Activated CD4-positive, alpha-beta T cell treated with anti-CD3 and anti-CD28 coated beads, Interleukin-2, amount 10 ng/mL, durations not matched to agents 24 days and 14 days (primary cell): ENCODE measurements around the gene EPHX1. TPM values are rescaled to one million over a fixed set of nuclear protein-coding genes. Genes with fewer than 3 reads are reported as not detected.
"Not testable (repeated sequence)": the region's sequence is repeated elsewhere in the genome, so short reads cannot be mapped to it uniquely, and the experiment has no call there.

Experiments used
- DNase-seq: peaks from one replicate; pipeline ENCODE4 v3.0.0; 2022
- H3K27ac Mint-ChIP-seq: one replicate; pipeline ENCODE4 v1.8.0; 2022; ENCODE audit warnings: mild to moderate bottlenecking, mixed read lengths
- H3K27me3 Mint-ChIP-seq: one replicate; pipeline ENCODE4 v1.8.0; 2022; ENCODE audit warnings: mixed read lengths
- H3K36me3 Mint-ChIP-seq: one replicate; pipeline ENCODE4 v1.8.0; 2022; ENCODE audit warnings: low read depth, mild to moderate bottlenecking, mixed read lengths
- H3K4me1 Mint-ChIP-seq: one replicate; pipeline ENCODE4 v1.8.0; 2021; ENCODE audit warnings: mixed read lengths
- H3K4me3 Mint-ChIP-seq: one replicate; pipeline ENCODE4 v1.8.0; 2022; ENCODE audit warnings: mild to moderate bottlenecking, moderate library complexity, mixed read lengths
- H3K9me3 Mint-ChIP-seq: one replicate; pipeline ENCODE4 v1.8.0; 2021; ENCODE audit warnings: mixed read lengths
- intact Hi-C: fragments of 100-400 bp; cut with micrococcal nuclease; formaldehyde crosslinking; loops from one replicate; pipeline ENCODE4 v1.15.1; 2023
- total RNA-seq: library from RNA; stranded (reverse); gene quantifications from 2 replicates; pipeline ENCODE4 v1.2.3, GENCODE V29; 2022

EPHX1 gene
- total RNA-seq, 1 donor from 2014 or later = 1.8 TPM

GRCh38 chr1:225771661-225772322, 38.1 kb upstream of the EPHX1 start:
- no peak overlapping the region for H3K27ac Mint-ChIP-seq
- H3K4me3 Mint-ChIP-seq = no peak overlapping the region
- no peaks in the 10 kb centered on the region for H3K36me3 Mint-ChIP-seq
- intact Hi-C loops = no loop called here
- H3K4me1 Mint-ChIP-seq = peaks cover 2% of the 10 kb centered on the region
- no peaks in the 10 kb centered on the region for H3K9me3 Mint-ChIP-seq
- H3K27me3 Mint-ChIP-seq = no peaks in the 10 kb centered on the region
- DNase-seq = no peak

- Mint-ChIP-seq H3K4me3 (no peak overlapping the region), H3K27me3 (no peaks in the 10 kb centered on the region), H3K27ac (no peak overlapping the region), H3K36me3 (no peaks in the 10 kb centered on the region), H3K4me1 (peaks cover 2% of the 10 kb centered on the region), H3K9me3 (no peaks in the 10 kb centered on the region)
- peak; percentile 69 for DNase-seq
- intact Hi-C loops = no loop called here
These were observed 37.6 kb upstream of the EPHX1 start for GRCh38 chr1:225772323-225772768.

GRCh38 chr1:225772848-225773247, 37.1 kb upstream of the EPHX1 start:
- H3K9me3 Mint-ChIP-seq = no peaks in the 10 kb centered on the region
- H3K36me3 Mint-ChIP-seq = no peaks in the 10 kb centered on the region
- intact Hi-C loops = no loop called here
- peaks cover 2% of the 10 kb centered on the region for H3K4me1 Mint-ChIP-seq
- no peaks in the 10 kb centered on the region for H3K27me3 Mint-ChIP-seq
- H3K27ac Mint-ChIP-seq = no peak overlapping the region
- H3K4me3 Mint-ChIP-seq = no peak overlapping the region
- DNase-seq = no peak

- Mint-ChIP-seq H3K4me1 (peaks cover 4% of the 10 kb centered on the region), H3K4me3 (no peak overlapping the region), H3K36me3 (peaks cover 3% of the 10 kb centered on the region), H3K27me3 (no peaks in the 10 kb centered on the region), H3K9me3 (no peaks in the 10 kb centered on the region), H3K27ac (no peak overlapping the region)
- DNase-seq = no peak
- intact Hi-C loops = loop anchor here (5.0 kb wide), 2 partner anchors 338 to 347 kb away; partner anchors contain the start of gene LBR
These were observed 35.4 kb upstream of the EPHX1 start for GRCh38 chr1:225774281-225775147.

GRCh38 chr1:225776294-225776693, 33.6 kb upstream of the EPHX1 start:
- H3K27ac Mint-ChIP-seq = no peak overlapping the region
- intact Hi-C loops = loop anchor here (2.0 to 5.0 kb wide), 4 partner anchors 33 to 349 kb away; partner anchors contain the start of gene LBR
- H3K9me3 Mint-ChIP-seq = no peaks in the 10 kb centered on the region
- H3K4me3 Mint-ChIP-seq = no peak overlapping the region
- no peak for DNase-seq
- H3K36me3 Mint-ChIP-seq = peaks cover 15% of the 10 kb centered on the region
- H3K27me3 Mint-ChIP-seq = no peaks in the 10 kb centered on the region
- peaks cover 13% of the 10 kb centered on the region for H3K4me1 Mint-ChIP-seq

- intact Hi-C loops = loop anchor here (1.0 to 5.0 kb wide), 9 partner anchors 32 to 350 kb away; partner anchors contain the start of genes LBR, PYCR2 and SDE2
- Mint-ChIP-seq H3K27ac (no peak overlapping the region), H3K4me1 (peaks cover 16% of the 10 kb centered on the region), H3K36me3 (peaks cover 16% of the 10 kb centered on the region), H3K9me3 (no peaks in the 10 kb centered on the region), H3K4me3 (no peak overlapping the region), H3K27me3 (no peaks in the 10 kb centered on the region)
- DNase-seq = no peak
These were observed 32.8 kb upstream of the EPHX1 start for GRCh38 chr1:225777058-225777582.

GRCh38 chr1:225777583-225778336, 32.2 kb upstream of the EPHX1 start, which contains the start of gene SRP9:
Gene SRP9, plus strand, starts transcription at chr1:225777826. Its CDS starts 115 bp downstream, at chr1:225777941.
- H3K36me3 Mint-ChIP-seq = peaks cover 22% of the 10 kb centered on the region
- H3K4me1 Mint-ChIP-seq = peaks cover 22% of the 10 kb centered on the region
- no peak within 1 kb of the TSS for H3K4me3 Mint-ChIP-seq
- H3K27me3 Mint-ChIP-seq = no peaks in the 10 kb centered on the region
- intact Hi-C loops = loop anchor here (1.0 to 5.0 kb wide), 12 partner anchors 31 to 350 kb away; partner anchors contain the start of genes H3-3A, LBR, PYCR2 and SDE2
- DNase-seq = peak; percentile 100
- H3K9me3 Mint-ChIP-seq = no peaks in the 10 kb centered on the region
- H3K27ac Mint-ChIP-seq = no peak within 1 kb of the TSS

- Mint-ChIP-seq H3K36me3 (peaks cover 23% of the 10 kb centered on the region), H3K27ac (no peak overlapping the region), H3K27me3 (no peaks in the 10 kb centered on the region), H3K4me3 (no peak overlapping the region), H3K4me1 (peaks cover 23% of the 10 kb centered on the region), H3K9me3 (no peaks in the 10 kb centered on the region)
- intact Hi-C loops = loop anchor here (1.0 to 5.0 kb wide), 5 partner anchors 119 to 351 kb away; partner anchors contain the start of genes H3-3A and LBR
- no peak for DNase-seq
These were observed 31.6 kb upstream of the EPHX1 start for GRCh38 chr1:225778337-225778669.

GRCh38 chr1:225779165-225779564, 30.8 kb upstream of the EPHX1 start:
- DNase-seq = not testable (repeated sequence)

GRCh38 chr1:225780134-225780533, 29.8 kb upstream of the EPHX1 start:
- no peaks in the 10 kb centered on the region for H3K27me3 Mint-ChIP-seq
- H3K9me3 Mint-ChIP-seq = no peaks in the 10 kb centered on the region
- H3K4me1 Mint-ChIP-seq = peaks cover 25% of the 10 kb centered on the region
- H3K27ac Mint-ChIP-seq = no peak overlapping the region
- intact Hi-C loops = no loop called here
- DNase-seq = no peak
- peaks cover 32% of the 10 kb centered on the region for H3K36me3 Mint-ChIP-seq
- H3K4me3 Mint-ChIP-seq = peak overlapping the region; percentile 62

More at GRCh38 chr1:225779165-225779564, 30.8 kb upstream of the EPHX1 start:
- intact Hi-C loops = loop anchor here (1.0 to 5.0 kb wide), 4 partner anchors 9 to 352 kb away; partner anchors contain the start of gene LBR
- H3K9me3 Mint-ChIP-seq, H3K27me3 Mint-ChIP-seq, H3K4me3 Mint-ChIP-seq: not testable (repeated sequence)
- peak overlapping the region; percentile 34 for H3K27ac Mint-ChIP-seq
- H3K36me3 Mint-ChIP-seq = peaks cover 30% of the 10 kb centered on the region
- H3K4me1 Mint-ChIP-seq = peaks cover 27% of the 10 kb centered on the region

- peaks cover 25% of the 10 kb centered on the region for H3K4me1 Mint-ChIP-seq
- no peak for DNase-seq
- intact Hi-C loops = no loop called here
- H3K27me3 Mint-ChIP-seq = no peaks in the 10 kb centered on the region
- H3K27ac Mint-ChIP-seq = no peak overlapping the region
- peaks cover 34% of the 10 kb centered on the region for H3K36me3 Mint-ChIP-seq
- H3K4me3 Mint-ChIP-seq = peak overlapping the region; percentile 13
- no peaks in the 10 kb centered on the region for H3K9me3 Mint-ChIP-seq
These were observed 29.3 kb upstream of the EPHX1 start for GRCh38 chr1:225780630-225781029.

- H3K4me1 Mint-ChIP-seq, H3K4me3 Mint-ChIP-seq, H3K27me3 Mint-ChIP-seq, H3K9me3 Mint-ChIP-seq, DNase-seq, H3K27ac Mint-ChIP-seq, intact Hi-C loops: not testable (repeated sequence)
- peaks cover 66% of the 10 kb centered on the region for H3K36me3 Mint-ChIP-seq
These were observed 20.8 kb upstream of the EPHX1 start for GRCh38 chr1:225789142-225789541.

- Mint-ChIP-seq H3K4me1 (peaks cover 3% of the 10 kb centered on the region), H3K36me3 (peaks cover 36% of the 10 kb centered on the region), H3K27me3 (no peaks in the 10 kb centered on the region), H3K4me3 (no peak overlapping the region), H3K27ac (no peak overlapping the region), H3K9me3 (no peaks in the 10 kb centered on the region)
- no peak for DNase-seq
- intact Hi-C loops = no loop called here
These were observed 15.0 kb upstream of the EPHX1 start for GRCh38 chr1:225794954-225795353.
